Fibroblast of the aortic adventitia (primary cell): ENCODE measurements around the gene LGALS9. TPM values are rescaled to one million over a fixed set of nuclear protein-coding genes. Genes with fewer than 3 reads are reported as not detected.

Experiments used
- DNase-seq: peaks from one replicate; pipeline ENCODE4 v3.0.0-alpha.2; 2010; ENCODE audit warnings: low read depth
- H3K4me3 ChIP-seq: 2 replicates; pipeline ENCODE4 v1.5.1; 2011; ENCODE audit warnings: low read depth, mild to moderate bottlenecking, control low read depth, low read length, moderate library complexity
- CTCF ChIP-seq: IDR thresholded peaks from 2 replicates; pipeline ENCODE4 v1.5.1; 2011; ENCODE audit warnings: mild to moderate bottlenecking, low read length, control low read depth, inconsistent platforms; ENCODE audit not compliant: insufficient read depth
- total RNA-seq: library from RNA; depleted of rRNA; stranded (reverse); fragments of >200 nt; gene quantifications from 2 replicates; pipeline ENCODE4 v1.2.3, GENCODE V29; 2012; ENCODE audit warnings: low replicate concordance

Gene LGALS9
- total RNA-seq, 1 donor, result 0.90 TPM

GRCh38 chr17:27601975-27602302 is 29.0 kb upstream of the LGALS9 start:
- no peak overlapping the region for H3K4me3 ChIP-seq
- TF ChIP-seq CTCF, result no peak
- DNase-seq, result peak; percentile 7

GRCh38 chr17:27602721-27603420 is 28.1 kb upstream of the LGALS9 start:
- DNase-seq, result peak; percentile 75

GRCh38 chr17:27603421-27603770 is 27.6 kb upstream of the LGALS9 start:
- DNase-seq, result no peak
- TF ChIP-seq CTCF, result no peak
- no peak overlapping the region for H3K4me3 ChIP-seq

More at GRCh38 chr17:27602721-27603420, 28.1 kb upstream of the LGALS9 start:
- H3K4me3 ChIP-seq, result no peak overlapping the region
- TF ChIP-seq CTCF, result peak; percentile 97

DNA sequence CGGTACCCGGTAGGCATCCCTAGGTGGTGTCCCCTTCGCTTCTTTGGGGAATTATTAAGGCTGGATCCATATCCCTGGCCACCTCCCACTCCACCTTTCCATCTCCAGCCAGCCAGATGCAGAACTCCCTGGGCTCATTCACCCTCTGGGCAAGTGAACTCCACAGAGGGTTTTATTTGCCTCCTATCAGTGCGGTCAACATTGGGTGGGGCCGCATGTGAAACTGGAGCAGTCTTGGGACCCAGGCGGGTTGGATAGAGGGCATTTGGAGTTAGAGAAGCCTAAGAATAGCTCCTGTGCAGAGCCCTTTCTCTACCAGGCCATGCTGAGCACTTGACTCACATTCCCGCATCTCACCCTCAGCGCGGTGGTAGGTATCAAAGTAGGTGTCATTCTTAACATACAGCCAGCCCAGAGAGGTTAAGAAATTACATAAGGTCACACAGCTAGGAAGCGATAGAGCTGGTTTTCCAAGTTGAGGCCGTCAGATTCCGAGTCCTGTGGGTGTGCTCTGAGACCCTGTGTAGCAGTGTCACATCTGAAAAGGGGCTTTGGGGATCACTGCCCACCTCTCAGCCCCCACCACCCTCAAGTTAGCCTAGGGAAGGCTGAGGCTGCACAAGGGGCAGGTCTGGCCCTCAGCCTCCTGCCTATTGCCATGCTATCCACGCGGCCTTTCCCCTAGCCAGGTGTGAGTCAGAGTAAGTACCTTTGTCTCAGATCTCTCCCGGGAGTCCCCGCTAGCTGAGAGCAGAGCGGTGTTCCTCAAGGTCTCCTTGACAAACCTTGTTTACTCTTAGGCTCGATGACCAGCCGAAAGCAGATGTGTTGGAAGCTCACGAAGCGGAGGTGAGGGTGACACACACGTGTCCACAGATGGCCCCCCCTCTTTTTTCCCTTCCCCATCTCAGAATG is 26.9 kb upstream of the LGALS9 start:
- DNase-seq, result no peak
- no peak for TF ChIP-seq CTCF
- no peak overlapping the region for H3K4me3 ChIP-seq

- no peak overlapping the region for H3K4me3 ChIP-seq
- DNase-seq, result no peak
- no peak for TF ChIP-seq CTCF
Measured at GRCh38 chr17:27605409-27605808, 25.6 kb upstream of the LGALS9 start.

GRCh38 chr17:27607521-27608091 is 23.4 kb upstream of the LGALS9 start:
- no peak for TF ChIP-seq CTCF
- H3K4me3 ChIP-seq, result no peak overlapping the region
- DNase-seq, result no peak
